Glutamatergic neuron (in vitro differentiated cells): ENCODE data around the gene LYPD6B. TPM values are rescaled to one million over a fixed set of nuclear protein-coding genes. Genes with fewer than 3 reads are reported as not detected.

Experiments
- DNase-seq: peaks from one replicate; pipeline ENCODE4 v3.0.0; 2022
- H3K27ac Mint-ChIP-seq: one replicate; pipeline ENCODE4 v1.8.0; 2020; ENCODE audit warnings: mild to moderate bottlenecking, mixed read lengths, inconsistent platforms; ENCODE audit not compliant: unreplicated experiment
- H3K27me3 Mint-ChIP-seq: one replicate; pipeline ENCODE4 v1.8.0; 2020; ENCODE audit warnings: mild to moderate bottlenecking, moderate library complexity, mixed read lengths, inconsistent platforms; ENCODE audit not compliant: unreplicated experiment
- H3K36me3 Mint-ChIP-seq: one replicate; pipeline ENCODE4 v1.8.0; 2020; ENCODE audit warnings: mild to moderate bottlenecking, mixed read lengths, inconsistent platforms; ENCODE audit not compliant: unreplicated experiment
- H3K4me1 Mint-ChIP-seq: one replicate; pipeline ENCODE4 v1.8.0; 2020; ENCODE audit warnings: mild to moderate bottlenecking, low read depth, mixed read lengths, inconsistent platforms; ENCODE audit not compliant: unreplicated experiment
- H3K4me3 Mint-ChIP-seq: one replicate; pipeline ENCODE4 v1.8.0; 2020; ENCODE audit warnings: mild to moderate bottlenecking, mixed read lengths, inconsistent platforms; ENCODE audit not compliant: unreplicated experiment
- H3K9me3 Mint-ChIP-seq: one replicate; pipeline ENCODE4 v1.8.0; 2020; ENCODE audit warnings: mild to moderate bottlenecking, moderate library complexity, mixed read lengths, inconsistent platforms; ENCODE audit not compliant: unreplicated experiment
- CTCF ChIP-seq: fragments of 200-600 bp; sonication (generic); IDR thresholded peaks from one replicate; pipeline ENCODE4 v1.5.0; 2021; ENCODE audit not compliant: partially characterized antibody, unreplicated experiment
- total RNA-seq: library from RNA; stranded (reverse); fragmentation: NEBNext Ultra II Directional; extraction: Animal tissue kit (Norgen Biotek cat#: 25700); gene quantifications from one replicate; pipeline ENCODE4 v1.2.1, GENCODE V29; 2021; ENCODE audit not compliant: unreplicated experiment

The LYPD6B gene
- total RNA-seq, 1 donor from 2014 or later: 0.69 TPM

DNA sequence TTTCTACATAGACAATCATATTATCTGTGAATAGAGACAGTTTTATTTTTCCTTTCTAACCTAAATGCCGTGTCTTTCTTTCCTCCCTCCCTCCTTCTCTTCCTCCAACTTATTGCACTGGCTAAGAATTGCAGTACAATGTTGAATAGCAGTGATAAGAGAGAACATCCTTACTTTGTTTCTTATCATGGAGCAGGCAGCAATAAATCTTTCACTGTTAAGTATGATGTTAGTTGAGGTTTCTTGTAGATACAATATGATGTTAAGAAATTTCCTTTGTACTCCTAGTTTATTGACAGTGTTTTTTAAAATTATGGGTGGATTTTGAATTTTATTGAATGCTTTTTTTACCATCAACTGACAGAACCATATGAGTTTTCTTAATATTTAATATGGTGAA, 6.0 kb downstream of the LYPD6B start:
- Mint-ChIP-seq H3K36me3 (peaks cover 15% of the 10 kb centered on the region), H3K27me3 (peaks cover 5% of the 10 kb centered on the region), H3K9me3 (peaks cover 4% of the 10 kb centered on the region), H3K4me1 (no peaks in the 10 kb centered on the region), H3K27ac (no peak overlapping the region), H3K4me3 (no peak overlapping the region)
- no peak for DNase-seq
- no peak for TF ChIP-seq CTCF

GRCh38 chr2:149047118-149047517, 8.6 kb downstream of the LYPD6B start:
- no peak overlapping the region for H3K4me3 Mint-ChIP-seq
- H3K27me3 Mint-ChIP-seq: no peaks in the 10 kb centered on the region
- H3K4me1 Mint-ChIP-seq: no peaks in the 10 kb centered on the region
- no peak overlapping the region for H3K27ac Mint-ChIP-seq
- peaks cover 15% of the 10 kb centered on the region for H3K36me3 Mint-ChIP-seq
- peaks cover 4% of the 10 kb centered on the region for H3K9me3 Mint-ChIP-seq
- no peak for TF ChIP-seq CTCF
- no peak for DNase-seq

DNA sequence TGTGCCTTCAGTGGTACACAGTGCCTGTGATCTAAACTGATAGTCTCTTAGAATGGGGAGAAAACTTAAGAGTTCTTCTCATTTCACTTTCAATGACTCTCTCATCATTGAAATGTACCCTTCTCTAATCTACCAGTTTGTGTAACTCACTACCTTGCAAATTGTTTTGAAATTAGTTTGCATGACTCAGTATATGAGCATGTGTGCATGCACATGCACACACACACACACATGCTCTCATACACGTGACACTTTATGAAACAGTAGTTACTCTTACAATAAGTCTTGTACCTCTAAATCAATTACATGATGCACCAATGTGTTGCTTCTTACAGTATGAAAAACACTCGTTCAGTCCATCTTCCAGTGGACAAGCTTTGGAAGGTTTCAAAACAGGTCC, 10.6 kb downstream of the LYPD6B start:
- H3K4me3 Mint-ChIP-seq: no peak overlapping the region
- H3K27me3 Mint-ChIP-seq: no peaks in the 10 kb centered on the region
- H3K9me3 Mint-ChIP-seq: peaks cover 4% of the 10 kb centered on the region
- DNase-seq: no peak
- H3K36me3 Mint-ChIP-seq: peaks cover 15% of the 10 kb centered on the region
- no peak for TF ChIP-seq CTCF
- no peak overlapping the region for H3K27ac Mint-ChIP-seq
- no peaks in the 10 kb centered on the region for H3K4me1 Mint-ChIP-seq

- peaks cover 15% of the 10 kb centered on the region for H3K36me3 Mint-ChIP-seq
- TF ChIP-seq CTCF: no peak
- no peak overlapping the region for H3K4me3 Mint-ChIP-seq
- DNase-seq: no peak
- H3K27me3 Mint-ChIP-seq: no peaks in the 10 kb centered on the region
- H3K27ac Mint-ChIP-seq: no peak overlapping the region
- H3K9me3 Mint-ChIP-seq: peaks cover 4% of the 10 kb centered on the region
- H3K4me1 Mint-ChIP-seq: no peaks in the 10 kb centered on the region
Observed at GRCh38 chr2:149050188-149050587, 11.7 kb downstream of the LYPD6B start.

GRCh38 chr2:149055751-149056150, 17.3 kb downstream of the LYPD6B start:
- Mint-ChIP-seq H3K36me3 (no peaks in the 10 kb centered on the region), H3K4me3 (no peak overlapping the region), H3K27ac (no peak overlapping the region), H3K4me1 (no peaks in the 10 kb centered on the region), H3K9me3 (no peaks in the 10 kb centered on the region), H3K27me3 (no peaks in the 10 kb centered on the region)
- no peak for DNase-seq
- TF ChIP-seq CTCF: no peak
